GM23338 (cell line): ENCODE data around the gene SUPT3H. TPM values are rescaled to one million over a fixed set of nuclear protein-coding genes. Genes with fewer than 3 reads are reported as not detected.

Experiments used
- ATAC-seq: fragments of 200-7000 bp; cut with Tn5 transposase; 3 replicates; pipeline ENCODE4 v1.9.1; 2020
- DNase-seq: peaks from one replicate; pipeline ENCODE4 v3.0.0-alpha.2; 2015; ENCODE audit warnings: low spot score
- H2AFZ ChIP-seq: fragments of 200-600 bp; sonication (generic); 2 replicates; pipeline ENCODE4 v1.8.0; 2016; ENCODE audit warnings: antibody characterized with exemption, mild to moderate bottlenecking, moderate library complexity
- H3F3A ChIP-seq: fragments of 200-600 bp; sonication (generic); replicated peaks from 2 replicates; pipeline ENCODE4 v1.8.0; 2017; ENCODE audit warnings: antibody characterized with exemption, mixed run types, low read depth
- H3K27ac ChIP-seq: fragments of 200-600 bp; sonication (generic); 2 replicates; pipeline ENCODE4 v1.6.1; 2016; ENCODE audit warnings: low read depth
- H3K27me3 ChIP-seq: fragments of 200-600 bp; sonication (generic); 2 replicates; pipeline ENCODE4 v1.8.0; 2016; ENCODE audit warnings: mild to moderate bottlenecking, mixed run types, moderate library complexity; ENCODE audit not compliant: insufficient read depth
- H3K36me3 ChIP-seq: fragments of 200-600 bp; sonication (generic); 2 replicates; pipeline ENCODE4 v1.8.0; 2016; ENCODE audit warnings: mild to moderate bottlenecking; ENCODE audit not compliant: insufficient read depth
- H3K4me1 ChIP-seq: fragments of 200-600 bp; sonication (generic); 2 replicates; pipeline ENCODE4 v1.8.0; 2016; ENCODE audit warnings: mild to moderate bottlenecking, moderate library complexity; ENCODE audit not compliant: insufficient read depth
- H3K4me2 ChIP-seq: fragments of 200-600 bp; sonication (generic); 2 replicates; pipeline ENCODE4 v1.7.1; 2017; ENCODE audit warnings: mixed run types
- H3K4me3 ChIP-seq: fragments of 200-600 bp; sonication (generic); 2 replicates; pipeline ENCODE4 v1.6.1; 2016; ENCODE audit warnings: mixed run types
- H3K79me2 ChIP-seq: fragments of 200-600 bp; sonication (generic); replicated peaks from 2 replicates; pipeline ENCODE4 v1.8.0; 2017; ENCODE audit warnings: mild to moderate bottlenecking; ENCODE audit not compliant: insufficient read depth
- H3K9me2 ChIP-seq: fragments of 200-600 bp; sonication (generic); 2 replicates; pipeline ENCODE4 v1.8.0; 2017; ENCODE audit not compliant: insufficient read depth
- H4K20me1 ChIP-seq: fragments of 200-600 bp; sonication (generic); replicated peaks from 2 replicates; pipeline ENCODE4 v1.8.0; 2017; ENCODE audit warnings: mild to moderate bottlenecking; ENCODE audit not compliant: insufficient read depth
- H3K27ac Mint-ChIP-seq: 2 replicates; pipeline ENCODE4 v1.8.0; 2020; ENCODE audit warnings: inconsistent platforms, mild to moderate bottlenecking, moderate library complexity, mixed read lengths
- H3K27me3 Mint-ChIP-seq: 3 replicates; pipeline ENCODE4 v1.8.0; 2022; ENCODE audit warnings: low read depth, mild to moderate bottlenecking, moderate library complexity, mixed read lengths, inconsistent platforms; ENCODE audit not compliant: insufficient read depth, poor library complexity
- H3K36me3 Mint-ChIP-seq: 3 replicates; pipeline ENCODE4 v1.8.0; 2021; ENCODE audit warnings: low read depth, mild to moderate bottlenecking, inconsistent platforms, moderate library complexity, mixed read lengths
- H3K4me1 Mint-ChIP-seq: 3 replicates; pipeline ENCODE4 v1.8.0; 2020; ENCODE audit warnings: mild to moderate bottlenecking, inconsistent platforms, mixed read lengths
- H3K4me3 Mint-ChIP-seq: 3 replicates; pipeline ENCODE4 v1.8.0; 2021; ENCODE audit warnings: moderate library complexity, mild to moderate bottlenecking, inconsistent platforms, mixed read lengths
- H3K9me3 Mint-ChIP-seq: 3 replicates; pipeline ENCODE4 v1.8.0; 2020; ENCODE audit warnings: moderate library complexity, mild to moderate bottlenecking, inconsistent platforms, mixed read lengths
- CREB1 ChIP-seq: fragments of 250-450 bp; sonication (Bioruptor Pico); IDR thresholded peaks from 2 replicates; pipeline ENCODE4 v1.5.0; 2020; ENCODE audit warnings: low read depth, mild to moderate bottlenecking, moderate library complexity
- EZH2 ChIP-seq: fragments of 200-600 bp; sonication (generic); IDR thresholded peaks from one replicate; pipeline ENCODE4 v1.8.0; 2017; ENCODE audit warnings: antibody characterized with exemption, mild to moderate bottlenecking, low read depth; ENCODE audit not compliant: unreplicated experiment
- EZH2phosphoT487 ChIP-seq: fragments of 200-600 bp; sonication (generic); IDR thresholded peaks from one replicate; pipeline ENCODE4 v1.8.1; 2018; ENCODE audit warnings: antibody characterized with exemption; ENCODE audit not compliant: unreplicated experiment
- JUNB ChIP-seq: IDR thresholded peaks from one replicate; pipeline ENCODE4 v1.6.1; 2016; ENCODE audit warnings: antibody characterized with exemption; ENCODE audit not compliant: unreplicated experiment
- NANOG ChIP-seq: IDR thresholded peaks from 2 replicates; pipeline ENCODE4 v1.6.1; 2016; ENCODE audit warnings: antibody characterized with exemption, borderline replicate concordance
- POLR2AphosphoS5 ChIP-seq: IDR thresholded peaks from 2 replicates; pipeline ENCODE4 v1.6.1; 2016; ENCODE audit warnings: antibody characterized with exemption, low read depth
- STAT1 ChIP-seq: IDR thresholded peaks from one replicate; pipeline ENCODE4 v1.6.1; 2016; ENCODE audit warnings: antibody characterized with exemption; ENCODE audit not compliant: unreplicated experiment
- ZNF114 ChIP-seq: fragments of 250-450 bp; sonication (Bioruptor Pico); IDR thresholded peaks from 2 replicates; pipeline ENCODE4 v1.5.0; 2020; ENCODE audit warnings: mild to moderate bottlenecking, moderate library complexity
- ZNF331 ChIP-seq: fragments of 250-450 bp; sonication (Bioruptor Pico); IDR thresholded peaks from 2 replicates; pipeline ENCODE4 v1.5.0; 2020; ENCODE audit warnings: low read depth, mild to moderate bottlenecking, moderate library complexity
- polyA plus RNA-seq: library from polyadenylated mRNA; unstranded; fragments of >200 nt; fragmentation: Nextera tagmentation; extraction: Ambion mirVana; gene quantifications from 2 replicates; pipeline ENCODE4 v1.2.1, GENCODE V29; 2016
- total RNA-seq: library from RNA; depleted of rRNA; stranded (reverse); fragments of >200 nt; shearing (Covaris generic); gene quantifications from 2 replicates; pipeline ENCODE4 v1.2.3, GENCODE V29; 2014
- TF ChIP-seq, protein P1 (sequence below): IDR thresholded peaks from 2 replicates; pipeline ENCODE4 v1.6.1; 2016; ENCODE audit warnings: antibody characterized with exemption
- TF ChIP-seq, protein P2 (sequence below): IDR thresholded peaks from one replicate; pipeline ENCODE4 v1.6.1; 2018; ENCODE audit warnings: antibody characterized with exemption; ENCODE audit not compliant: unreplicated experiment
- TF ChIP-seq, protein P3 (sequence below), 2 experiments: fragments of 200-600 bp in 1 of 2; sonication (generic) in 1 of 2; conservative IDR thresholded peaks; 2 replicates each; pipeline versions ENCODE4 v1.5.1 to v1.6.1; 2016 to 2017; ENCODE audit warnings: antibody characterized with exemption in 2 of 2, low read depth in 2 of 2, mild to moderate bottlenecking in 2 of 2, moderate library complexity in 1 of 2

Gene SUPT3H
- total and polyA plus RNA-seq, 2 experiments from 2014 or later = 11.4 to 30.1 TPM

DNA sequence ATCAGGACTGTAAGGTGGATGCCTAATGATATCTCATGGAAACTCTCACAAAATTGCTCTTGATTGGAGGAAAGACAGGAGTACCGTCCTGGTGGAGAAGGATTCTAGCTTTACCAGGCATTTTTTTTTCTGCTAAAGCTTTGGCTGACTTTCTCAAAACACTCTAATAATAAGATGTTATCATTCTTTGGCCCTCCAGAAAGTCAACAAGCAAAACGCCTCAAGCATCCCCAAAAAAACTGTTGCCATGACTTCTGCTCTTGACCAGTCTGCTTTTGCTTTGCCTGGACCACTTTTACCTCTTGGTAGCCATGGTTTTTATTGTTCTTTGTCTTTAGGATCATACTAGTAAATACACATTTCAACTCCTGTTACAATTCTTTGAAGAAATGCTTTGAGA lies 105.1 kb downstream of the SUPT3H start:
- Histone ChIP-seq H4K20me1 (no peaks in the 10 kb centered on the region), H3K27ac (no peak overlapping the region), H3K27me3 (no peaks in the 10 kb centered on the region), H3F3A (no peaks in the 10 kb centered on the region), H3K36me3 (no peaks in the 10 kb centered on the region), H3K4me3 (no peak overlapping the region), H3K79me2 (no peaks in the 10 kb centered on the region), H3K9me2 (peaks cover 6% of the 10 kb centered on the region; the same call in 1 of the 2 replicates), H2AFZ (no peak overlapping the region), H3K4me2 (no peak overlapping the region), H3K4me1 (0 out of 2 replicates have a peak, but pooled peaks cover 5% of the 10 kb centered on the region)
- Mint-ChIP-seq H3K4me3 (no peak overlapping the region), H3K4me1 (peaks cover 8% of the 10 kb centered on the region; the same call in 2 of the 3 replicates), H3K9me3 (peaks cover 19% of the 10 kb centered on the region), H3K27me3 (no peaks in the 10 kb centered on the region), H3K36me3 (peaks cover 26% of the 10 kb centered on the region), H3K27ac (no peak overlapping the region)
- ATAC-seq = no peak
- no peak for DNase-seq
- TF ChIP-seq, protein P1, sequence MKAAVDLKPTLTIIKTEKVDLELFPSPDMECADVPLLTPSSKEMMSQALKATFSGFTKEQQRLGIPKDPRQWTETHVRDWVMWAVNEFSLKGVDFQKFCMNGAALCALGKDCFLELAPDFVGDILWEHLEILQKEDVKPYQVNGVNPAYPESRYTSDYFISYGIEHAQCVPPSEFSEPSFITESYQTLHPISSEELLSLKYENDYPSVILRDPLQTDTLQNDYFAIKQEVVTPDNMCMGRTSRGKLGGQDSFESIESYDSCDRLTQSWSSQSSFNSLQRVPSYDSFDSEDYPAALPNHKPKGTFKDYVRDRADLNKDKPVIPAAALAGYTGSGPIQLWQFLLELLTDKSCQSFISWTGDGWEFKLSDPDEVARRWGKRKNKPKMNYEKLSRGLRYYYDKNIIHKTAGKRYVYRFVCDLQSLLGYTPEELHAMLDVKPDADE = no peak

DNA sequence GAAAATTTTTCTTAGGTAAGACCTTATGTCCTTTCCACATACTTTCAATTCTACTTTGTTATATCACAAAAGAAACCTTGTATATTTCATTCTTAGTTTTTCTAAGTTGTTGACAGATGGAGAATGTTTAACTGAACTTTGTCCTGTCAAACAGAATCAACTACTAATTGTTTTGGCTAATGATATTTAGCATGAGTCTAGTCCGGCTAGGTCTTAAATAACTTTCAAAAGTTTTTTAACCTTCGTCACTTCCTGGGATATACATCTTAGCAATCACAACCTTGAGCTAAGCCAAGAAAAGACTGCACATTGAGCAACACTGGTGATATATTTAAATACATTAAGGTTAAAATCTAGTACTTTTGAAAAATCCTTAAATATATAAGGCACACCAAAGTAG lies 112.5 kb downstream of the SUPT3H start:
- Histone ChIP-seq H3K27ac (no peak overlapping the region), H2AFZ (no peak overlapping the region), H4K20me1 (no peaks in the 10 kb centered on the region), H3K36me3 (no peaks in the 10 kb centered on the region), H3K4me3 (no peak overlapping the region), H3K79me2 (no peaks in the 10 kb centered on the region), H3K9me2 (0 out of 2 replicates have a peak, but pooled peaks cover 3% of the 10 kb centered on the region), H3K4me2 (no peak overlapping the region), H3K4me1 (no peaks in the 10 kb centered on the region), H3F3A (no peaks in the 10 kb centered on the region), H3K27me3 (no peaks in the 10 kb centered on the region)
- ATAC-seq (no peak), DNase-seq (no peak)
- H3K27me3 Mint-ChIP-seq = no peaks in the 10 kb centered on the region
- no peaks in the 10 kb centered on the region for H3K9me3 Mint-ChIP-seq
- H3K4me1 Mint-ChIP-seq = no peaks in the 10 kb centered on the region
- no peaks in the 10 kb centered on the region for H3K36me3 Mint-ChIP-seq
- no peak overlapping the region for H3K4me3 Mint-ChIP-seq
- TF ChIP-seq ZNF331 (no peak), EZH2 (no peak)
- TF ChIP-seq, protein P2, sequence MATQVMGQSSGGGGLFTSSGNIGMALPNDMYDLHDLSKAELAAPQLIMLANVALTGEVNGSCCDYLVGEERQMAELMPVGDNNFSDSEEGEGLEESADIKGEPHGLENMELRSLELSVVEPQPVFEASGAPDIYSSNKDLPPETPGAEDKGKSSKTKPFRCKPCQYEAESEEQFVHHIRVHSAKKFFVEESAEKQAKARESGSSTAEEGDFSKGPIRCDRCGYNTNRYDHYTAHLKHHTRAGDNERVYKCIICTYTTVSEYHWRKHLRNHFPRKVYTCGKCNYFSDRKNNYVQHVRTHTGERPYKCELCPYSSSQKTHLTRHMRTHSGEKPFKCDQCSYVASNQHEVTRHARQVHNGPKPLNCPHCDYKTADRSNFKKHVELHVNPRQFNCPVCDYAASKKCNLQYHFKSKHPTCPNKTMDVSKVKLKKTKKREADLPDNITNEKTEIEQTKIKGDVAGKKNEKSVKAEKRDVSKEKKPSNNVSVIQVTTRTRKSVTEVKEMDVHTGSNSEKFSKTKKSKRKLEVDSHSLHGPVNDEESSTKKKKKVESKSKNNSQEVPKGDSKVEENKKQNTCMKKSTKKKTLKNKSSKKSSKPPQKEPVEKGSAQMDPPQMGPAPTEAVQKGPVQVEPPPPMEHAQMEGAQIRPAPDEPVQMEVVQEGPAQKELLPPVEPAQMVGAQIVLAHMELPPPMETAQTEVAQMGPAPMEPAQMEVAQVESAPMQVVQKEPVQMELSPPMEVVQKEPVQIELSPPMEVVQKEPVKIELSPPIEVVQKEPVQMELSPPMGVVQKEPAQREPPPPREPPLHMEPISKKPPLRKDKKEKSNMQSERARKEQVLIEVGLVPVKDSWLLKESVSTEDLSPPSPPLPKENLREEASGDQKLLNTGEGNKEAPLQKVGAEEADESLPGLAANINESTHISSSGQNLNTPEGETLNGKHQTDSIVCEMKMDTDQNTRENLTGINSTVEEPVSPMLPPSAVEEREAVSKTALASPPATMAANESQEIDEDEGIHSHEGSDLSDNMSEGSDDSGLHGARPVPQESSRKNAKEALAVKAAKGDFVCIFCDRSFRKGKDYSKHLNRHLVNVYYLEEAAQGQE = no peak
- no peak overlapping the region for H3K27ac Mint-ChIP-seq

DNA sequence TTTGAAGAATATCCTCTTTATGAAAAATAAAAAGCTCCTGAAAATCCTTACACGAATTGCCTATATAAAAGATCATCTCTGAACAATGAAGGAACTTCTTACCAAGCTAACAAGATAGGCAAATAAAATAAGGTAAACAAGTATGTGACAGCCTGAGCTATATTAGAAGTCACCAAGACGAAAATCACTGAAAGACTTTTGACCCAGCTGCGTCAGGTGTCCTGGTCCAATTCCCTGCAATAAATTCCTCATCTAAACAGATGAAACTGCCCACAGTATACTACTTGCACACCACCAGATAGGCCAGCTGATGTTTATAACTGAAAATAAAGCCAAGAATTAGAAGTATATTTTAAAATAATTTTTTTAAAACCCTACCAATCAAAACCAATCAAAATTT lies 117.0 kb downstream of the SUPT3H start:
- H3K4me1 Mint-ChIP-seq = no peaks in the 10 kb centered on the region
- ATAC-seq = no peak
- H3K36me3 Mint-ChIP-seq = no peaks in the 10 kb centered on the region
- no peak for TF ChIP-seq EZH2
- TF ChIP-seq POLR2AphosphoS5 = no peak
- no peak for TF ChIP-seq STAT1
- no peak for TF ChIP-seq NANOG
- TF ChIP-seq, protein P3, sequence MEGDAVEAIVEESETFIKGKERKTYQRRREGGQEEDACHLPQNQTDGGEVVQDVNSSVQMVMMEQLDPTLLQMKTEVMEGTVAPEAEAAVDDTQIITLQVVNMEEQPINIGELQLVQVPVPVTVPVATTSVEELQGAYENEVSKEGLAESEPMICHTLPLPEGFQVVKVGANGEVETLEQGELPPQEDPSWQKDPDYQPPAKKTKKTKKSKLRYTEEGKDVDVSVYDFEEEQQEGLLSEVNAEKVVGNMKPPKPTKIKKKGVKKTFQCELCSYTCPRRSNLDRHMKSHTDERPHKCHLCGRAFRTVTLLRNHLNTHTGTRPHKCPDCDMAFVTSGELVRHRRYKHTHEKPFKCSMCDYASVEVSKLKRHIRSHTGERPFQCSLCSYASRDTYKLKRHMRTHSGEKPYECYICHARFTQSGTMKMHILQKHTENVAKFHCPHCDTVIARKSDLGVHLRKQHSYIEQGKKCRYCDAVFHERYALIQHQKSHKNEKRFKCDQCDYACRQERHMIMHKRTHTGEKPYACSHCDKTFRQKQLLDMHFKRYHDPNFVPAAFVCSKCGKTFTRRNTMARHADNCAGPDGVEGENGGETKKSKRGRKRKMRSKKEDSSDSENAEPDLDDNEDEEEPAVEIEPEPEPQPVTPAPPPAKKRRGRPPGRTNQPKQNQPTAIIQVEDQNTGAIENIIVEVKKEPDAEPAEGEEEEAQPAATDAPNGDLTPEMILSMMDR (conservative IDR thresholded peaks at IDR 0.05; ENCODE audit: low read depth in 2 of 2) = no peak
- no peak for TF ChIP-seq CREB1 (CRISPR knock-in tag)
- TF ChIP-seq, protein P1 = no peak
- TF ChIP-seq ZNF331 = no peak
- TF ChIP-seq JUNB = no peak
- no peak for TF ChIP-seq ZNF114 (CRISPR knock-in tag)
- TF ChIP-seq EZH2phosphoT487 = no peak

More for the DNA sequence above, 117.0 kb downstream of the SUPT3H start:
- H3K27ac ChIP-seq = no peak overlapping the region
- H3K79me2 ChIP-seq = no peaks in the 10 kb centered on the region
- no peaks in the 10 kb centered on the region for H3F3A ChIP-seq
- no peak overlapping the region for H3K4me3 ChIP-seq
- H3K4me2 ChIP-seq = no peak overlapping the region
- H3K36me3 ChIP-seq = no peaks in the 10 kb centered on the region
- no peaks in the 10 kb centered on the region for H3K4me1 ChIP-seq
- no peaks in the 10 kb centered on the region for H3K27me3 Mint-ChIP-seq
- H3K4me3 Mint-ChIP-seq = no peak overlapping the region
- H3K9me3 Mint-ChIP-seq = no peaks in the 10 kb centered on the region
- H4K20me1 ChIP-seq = no peaks in the 10 kb centered on the region
- H2AFZ ChIP-seq = no peak overlapping the region
- no peak for DNase-seq
- H3K27ac Mint-ChIP-seq = no peak overlapping the region
- 0 out of 2 replicates have a peak, but pooled peaks cover 3% of the 10 kb centered on the region for H3K9me2 ChIP-seq
- H3K27me3 ChIP-seq = no peaks in the 10 kb centered on the region
